GM21447 (cell line): ENCODE results near the gene FBXW11.
"Not testable (repeated sequence)": the region's sequence is repeated elsewhere in the genome, so short reads cannot be mapped to it uniquely, and the experiment has no call there.

ENCODE experiments used
- ATAC-seq: cut with Tn5 transposase; IDR thresholded peaks from one replicate; pipeline ENCODE4 v1.9.1; 2021; ENCODE audit not compliant: unreplicated experiment

Gene FBXW11

DNA sequence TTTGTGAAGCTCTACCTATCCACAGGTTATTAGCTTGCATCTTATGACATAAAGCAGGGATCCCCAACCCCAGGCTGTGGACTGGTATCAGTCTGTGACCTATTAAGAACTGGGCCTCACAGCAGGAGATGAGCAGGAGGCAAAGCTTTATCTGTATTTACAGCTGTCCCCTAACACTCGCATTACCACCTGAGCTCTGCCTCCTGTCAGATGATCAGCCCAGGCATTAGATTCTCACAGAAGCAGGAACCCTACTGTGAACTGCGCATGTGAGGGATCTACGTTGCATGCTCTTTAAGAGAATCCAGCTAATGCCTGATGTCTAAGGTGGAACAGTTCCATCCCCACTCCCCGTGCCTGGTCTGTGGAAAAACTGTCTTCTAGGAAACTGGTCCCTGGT lies 19.7 kb downstream of the FBXW11 start:
- no peak for ATAC-seq

DNA sequence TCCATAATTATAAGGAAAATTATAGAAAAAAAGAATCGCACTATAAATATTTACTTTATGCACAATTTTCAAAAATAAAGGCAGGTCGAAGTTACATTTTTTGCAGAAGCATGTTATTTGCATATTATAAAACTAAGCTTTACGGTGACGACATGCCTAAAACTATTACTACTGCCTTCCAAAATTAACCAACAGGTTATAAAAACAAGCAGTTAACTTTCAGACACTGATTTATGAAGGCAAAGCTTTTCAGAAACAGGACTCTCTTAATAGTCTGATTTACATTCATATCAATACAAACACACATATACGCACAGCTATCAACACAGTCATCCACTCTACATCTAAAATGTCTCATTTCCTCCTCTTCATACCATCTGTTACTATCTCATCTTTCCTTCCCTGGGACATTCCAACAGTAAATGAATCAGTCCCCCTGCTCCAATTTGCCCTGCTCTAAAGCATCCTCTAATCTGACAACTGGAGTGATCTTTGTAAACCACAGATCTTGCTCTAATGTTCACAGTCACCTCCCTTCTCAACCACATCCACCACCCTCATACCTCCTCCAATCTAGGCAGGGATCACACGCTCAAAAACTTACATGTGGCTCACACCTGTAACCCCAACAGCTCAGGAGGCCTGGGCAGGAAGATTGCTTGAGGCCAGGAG lies 21.6 kb downstream of the FBXW11 start:
- ATAC-seq = peak; percentile 42

DNA sequence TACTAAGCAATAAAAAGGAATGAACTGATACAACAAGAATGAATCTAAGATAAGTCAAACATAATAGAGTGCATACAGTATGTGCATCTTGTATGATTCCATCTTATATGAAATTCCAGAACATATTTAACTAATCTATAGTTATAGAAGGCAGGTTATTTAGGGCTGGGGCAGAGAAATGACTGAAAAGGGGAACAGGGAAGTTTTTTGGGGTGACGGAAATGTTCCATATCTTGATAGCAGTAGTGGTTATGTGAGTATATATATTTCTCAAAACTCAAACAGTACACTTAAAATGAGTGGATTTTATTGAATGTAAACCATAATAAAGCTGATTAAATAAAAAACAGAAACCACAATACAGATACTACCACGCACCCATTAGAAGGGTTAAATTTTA lies 24.6 kb downstream of the FBXW11 start:
- ATAC-seq = no peak

DNA sequence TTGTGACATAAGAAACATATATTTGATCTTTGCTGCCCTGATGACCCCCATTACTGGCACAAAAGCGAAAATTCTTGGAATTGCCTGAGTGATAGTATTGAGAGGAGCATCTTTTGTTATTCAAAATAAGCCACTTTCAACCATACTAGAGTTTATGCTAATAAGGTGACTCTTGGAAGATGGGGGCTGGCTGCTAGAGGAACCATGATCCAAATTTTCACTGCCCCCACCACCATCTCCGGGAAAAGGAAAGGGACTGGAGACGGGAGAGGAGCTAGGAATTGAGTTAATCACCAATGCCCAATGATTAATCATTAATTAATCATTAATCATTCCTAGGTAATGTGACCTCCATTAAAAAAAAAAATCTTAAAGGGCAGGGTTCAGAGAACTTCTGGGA lies 25.6 kb downstream of the FBXW11 start:
- ATAC-seq = no peak

DNA sequence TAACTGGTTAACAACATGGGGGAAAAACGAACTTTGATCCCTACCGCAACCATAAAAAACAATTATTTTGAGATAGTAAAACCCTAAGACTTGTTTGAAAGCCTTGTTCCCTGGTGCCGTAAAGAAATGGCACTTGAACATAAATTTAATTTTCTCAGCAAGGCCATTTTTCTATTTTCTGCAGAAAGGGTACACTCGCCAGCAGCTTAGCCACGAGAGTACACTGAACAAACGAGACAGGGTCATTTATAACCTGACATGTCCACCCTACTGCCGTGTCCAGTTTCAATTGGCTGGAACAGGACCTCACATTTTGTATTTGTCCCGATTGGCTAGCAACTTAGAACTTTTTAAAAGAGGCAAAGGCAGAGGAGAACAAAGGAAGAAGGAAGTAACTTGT lies 26.8 kb downstream of the FBXW11 start:
- ATAC-seq = no peak

- no peak for ATAC-seq
Measured at GRCh38 chr5:171978519-171978918, 27.9 kb downstream of the FBXW11 start.

GRCh38 chr5:171978016-171978415 lies 28.4 kb downstream of the FBXW11 start:
- no peak for ATAC-seq

- not testable (repeated sequence) for ATAC-seq
Measured at GRCh38 chr5:171977244-171977950, 29.0 kb downstream of the FBXW11 start.

- ATAC-seq = no peak
Measured at GRCh38 chr5:171975877-171976667, 30.4 kb downstream of the FBXW11 start.

GRCh38 chr5:171975262-171975876 lies 31.1 kb downstream of the FBXW11 start:
- no peak for ATAC-seq

DNA sequence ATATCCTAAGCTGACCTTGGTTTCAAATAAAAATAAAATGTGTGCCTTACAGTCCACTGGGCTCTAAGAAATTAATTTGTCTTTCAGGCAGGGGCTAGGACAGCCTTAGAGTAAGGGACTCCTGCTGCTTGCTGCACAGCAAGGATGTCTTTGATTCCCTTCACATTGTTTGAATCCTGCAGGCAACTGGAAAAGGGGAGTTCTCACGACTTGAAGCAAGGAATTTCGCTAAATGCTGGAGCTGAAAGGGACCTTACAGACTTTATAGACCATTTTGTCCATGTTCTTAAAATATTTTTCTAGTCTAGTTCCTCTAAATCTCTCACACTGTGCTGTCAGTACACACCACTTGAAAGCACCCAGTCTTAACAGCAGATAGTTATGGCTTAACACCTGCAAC lies 35.6 kb downstream of the FBXW11 start:
- no peak for ATAC-seq

DNA sequence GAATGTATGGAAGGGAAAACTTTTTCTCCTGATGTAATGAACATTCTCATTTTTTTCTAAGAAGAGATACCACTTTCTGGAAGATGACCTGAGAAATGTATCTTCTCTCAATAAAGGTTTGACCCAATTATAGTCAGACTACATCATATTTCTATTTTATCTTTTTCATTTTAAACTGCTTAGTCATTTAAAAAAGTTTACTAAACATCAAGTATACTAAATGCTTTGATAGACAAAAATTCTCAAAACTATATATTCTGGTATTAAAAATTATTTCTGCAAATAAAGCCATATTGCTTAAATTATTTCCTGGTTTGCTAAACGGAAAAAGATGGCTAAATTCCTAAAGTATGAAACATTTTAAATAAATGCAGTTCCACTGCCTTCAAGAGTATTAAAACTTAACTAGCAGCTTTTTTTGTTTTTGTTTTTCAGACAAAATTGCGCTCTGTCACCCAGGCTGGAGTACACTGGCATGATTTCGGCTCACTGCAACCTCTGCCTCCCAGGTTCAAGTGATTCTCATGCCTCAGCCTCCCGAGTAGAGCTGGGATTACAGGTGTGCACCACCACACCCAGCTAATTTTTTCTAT lies 37.1 kb downstream of the FBXW11 start:
- no peak for ATAC-seq

GRCh38 chr5:171968531-171968930 lies 37.9 kb downstream of the FBXW11 start:
- ATAC-seq = no peak

GRCh38 chr5:171966964-171967363 lies 39.5 kb downstream of the FBXW11 start:
- no peak for ATAC-seq

DNA sequence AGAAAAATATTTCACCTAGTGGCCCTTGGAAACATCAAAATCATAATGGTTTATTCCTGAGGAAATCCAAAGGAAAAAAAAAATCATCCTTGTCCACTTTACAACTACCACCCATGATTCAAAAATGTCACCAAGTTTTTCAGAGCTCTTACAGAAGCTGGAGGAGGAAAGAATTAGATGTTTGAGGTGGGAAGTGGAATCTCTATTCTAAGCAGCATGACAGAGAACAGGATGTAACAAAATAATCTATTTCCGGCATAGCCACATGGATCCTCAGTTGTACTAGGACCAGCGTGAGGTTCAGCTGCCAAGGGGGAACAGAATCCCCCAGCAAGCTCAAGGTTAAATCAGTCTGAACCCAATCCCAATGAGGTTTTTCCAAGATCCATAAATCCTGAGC lies 40.2 kb downstream of the FBXW11 start:
- peak; percentile 45 for ATAC-seq

GRCh38 chr5:171965745-171966144 lies 40.7 kb downstream of the FBXW11 start:
- ATAC-seq = no peak

DNA sequence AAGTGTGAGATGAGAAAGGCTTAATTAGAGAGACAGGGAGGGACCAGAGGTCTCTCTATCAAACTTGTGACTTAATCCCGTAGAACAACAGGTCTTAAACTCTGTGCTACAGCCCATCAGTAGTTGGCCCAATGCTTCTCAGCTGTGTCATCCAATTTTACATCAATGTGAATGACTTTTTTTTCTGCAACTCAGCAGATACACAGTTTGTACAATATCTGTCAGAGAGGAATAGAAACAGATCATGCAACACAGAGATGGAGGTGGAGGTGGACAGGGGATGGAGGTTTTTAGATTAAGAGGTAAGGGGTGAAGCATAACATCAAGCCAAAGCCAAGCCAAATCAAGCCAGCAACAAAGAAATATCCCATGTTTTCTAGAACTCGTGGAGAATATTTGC lies 43.0 kb downstream of the FBXW11 start:
- no peak for ATAC-seq

GRCh38 chr5:171961117-171961516 lies 45.3 kb downstream of the FBXW11 start:
- peak; percentile 69 for ATAC-seq

GRCh38 chr5:171957591-171958251 lies 48.7 kb downstream of the FBXW11 start:
- peak; percentile 61 for ATAC-seq

GRCh38 chr5:171956887-171957495 lies 49.4 kb downstream of the FBXW11 start:
- no peak for ATAC-seq
